Thymus (tissue), 14 donors: ENCODE data around the gene HLA-DQB2. TPM values are rescaled to one million over a fixed set of nuclear protein-coding genes. Genes with fewer than 3 reads are reported as not detected.
"Not testable (repeated sequence)": the region's sequence is repeated elsewhere in the genome, so short reads cannot be mapped to it uniquely, and the experiment has no call there.

Source experiments
- DNase-seq, 9 donors: peaks; one replicate each; pipeline ENCODE4 v3.0.0-alpha.2; 2013; ENCODE audit warnings: low spot score in 9 of 9, low read depth in 6 of 9, missing footprints in 1 of 9
- H3K27ac ChIP-seq, 2 donors: one replicate each; pipeline ENCODE4 v1.5.1; 2013; ENCODE audit warnings: control low read depth in 1 of 2, low read depth in 1 of 2, low read length in 1 of 2, mild to moderate bottlenecking in 1 of 2, moderate library complexity in 1 of 2
- H3K27me3 ChIP-seq, 2 donors: one replicate each; pipeline ENCODE4 v1.5.1; 2013; ENCODE audit warnings: low read length in 1 of 2; ENCODE audit not compliant: control insufficient read depth in 2 of 2, insufficient read depth in 1 of 2
- H3K36me3 ChIP-seq, 2 donors: one replicate each; pipeline ENCODE4 v1.5.1; 2013; ENCODE audit warnings: low read length in 1 of 2, mild to moderate bottlenecking in 1 of 2, moderate library complexity in 1 of 2; ENCODE audit not compliant: control insufficient read depth in 2 of 2, insufficient read depth in 2 of 2
- H3K4me1 ChIP-seq, 2 donors: one replicate each; pipeline ENCODE4 v1.5.1; 2013; ENCODE audit warnings: low read length in 2 of 2; ENCODE audit not compliant: control insufficient read depth in 2 of 2, insufficient read depth in 2 of 2
- H3K4me3 ChIP-seq, 2 donors: one replicate each; pipeline ENCODE4 v1.5.1; 2013; ENCODE audit warnings: low read length in 2 of 2, control low read depth in 1 of 2, mild to moderate bottlenecking in 1 of 2
- H3K9me3 ChIP-seq, 2 donors: one replicate each; pipeline ENCODE4 v1.5.1; 2013; ENCODE audit warnings: low read length in 1 of 2, mild to moderate bottlenecking in 1 of 2; ENCODE audit not compliant: control insufficient read depth in 2 of 2, insufficient read depth in 1 of 2
- WGBS: extraction: QIAGEN DNeasy Blood & Tissue Kit; methylation state at CpG from one replicate; pipeline ENCODE4 v1.1.7; 2013; 5-methylcytosine and 5-hydroxymethylcytosine counted together
- long read RNA-seq, 10 donors: transcript quantifications; one replicate each; lab custom pipeline, GENCODE V29; 2026
- polyA plus RNA-seq: library from polyadenylated mRNA; stranded (reverse); fragments of 200-250 nt; gene quantifications from one replicate; pipeline ENCODE4 v1.2.3, GENCODE V29; 2013
- total RNA-seq: library from RNA; stranded (reverse); fragments of 120-200 nt; gene quantifications from one replicate; pipeline ENCODE4 v1.2.4, GENCODE V29; 2013
- donor health status: healthy.

Gene HLA-DQB2
- total RNA-seq, result 17.5 TPM
- polyA plus RNA-seq, result 12.2 TPM
- long read RNA-seq, donor 1, result 0 reads
- long read RNA-seq, donor 2, result 0 reads
- long read RNA-seq, donor 3, partial matches to known transcripts, result 32 of 35 reads
- long read RNA-seq, donor 3, other reads (novel, unspliced or antisense), result 0 of 35 reads
- long read RNA-seq, donor 4, partial matches to known transcripts, result 5 of 7 reads
- long read RNA-seq, donor 4, other reads (novel, unspliced or antisense), result 0 of 7 reads
- long read RNA-seq, donor 5, partial matches to known transcripts, result 0 of 4 reads
- long read RNA-seq, donor 5, other reads (novel, unspliced or antisense), result 0 of 4 reads
- long read RNA-seq, donor 6, partial matches to known transcripts, result 10 of 13 reads
- long read RNA-seq, donor 6, other reads (novel, unspliced or antisense), result 0 of 13 reads
- long read RNA-seq, donor 7, partial matches to known transcripts, result 5 of 7 reads
- long read RNA-seq, donor 7, other reads (novel, unspliced or antisense), result 0 of 7 reads
- long read RNA-seq, donor 8, result 0 reads
- long read RNA-seq, donor 9, result 0 reads
- long read RNA-seq, donor 10, partial matches to known transcripts, result 0 of 13 reads
- long read RNA-seq, donor 10, other reads (novel, unspliced or antisense), result 10 of 13 reads

DNA sequence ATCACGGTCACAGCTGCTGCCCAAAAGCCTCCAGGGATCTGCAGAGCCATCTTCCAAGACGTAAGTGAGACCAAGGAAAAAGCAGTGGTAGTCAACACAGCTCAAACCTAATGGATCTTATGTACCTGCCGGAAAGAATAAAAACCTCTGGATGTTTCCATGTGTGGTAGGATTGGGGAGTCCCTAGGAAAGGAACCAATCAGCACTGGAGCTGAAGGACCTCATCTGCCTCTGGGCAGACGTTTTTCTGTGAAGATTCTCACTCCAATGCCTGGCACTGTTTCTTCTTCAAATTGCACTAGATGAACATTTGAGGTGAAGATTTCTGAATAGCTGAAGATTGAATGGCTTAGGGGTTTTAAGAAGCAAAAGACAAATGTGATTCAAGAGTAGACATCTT lies at the start of gene HLA-DQB2:
Gene HLA-DQB2 (minus strand): TSS at position 112 of the 400 bp plus-strand sequence. CDS start 62 bp downstream, at position 50.
- H3K27ac ChIP-seq, result no peak within 1 kb of the TSS
- H3K4me3 ChIP-seq, result no peak within 1 kb of the TSS
- peaks cover 2 to 27% of the 10 kb centered on the region in 2 donors for H3K27me3 ChIP-seq
- DNase-seq, result peak in 2 of 9 donors; percentile 4 to 6
- no peaks in the 10 kb centered on the region for H3K4me1 ChIP-seq
- 72% methylated on average over 4 of the region's 4 CpGs for WGBS
- no peaks in the 10 kb centered on the region for H3K36me3 ChIP-seq
- H3K9me3 ChIP-seq, result no peaks in the 10 kb centered on the region

DNA sequence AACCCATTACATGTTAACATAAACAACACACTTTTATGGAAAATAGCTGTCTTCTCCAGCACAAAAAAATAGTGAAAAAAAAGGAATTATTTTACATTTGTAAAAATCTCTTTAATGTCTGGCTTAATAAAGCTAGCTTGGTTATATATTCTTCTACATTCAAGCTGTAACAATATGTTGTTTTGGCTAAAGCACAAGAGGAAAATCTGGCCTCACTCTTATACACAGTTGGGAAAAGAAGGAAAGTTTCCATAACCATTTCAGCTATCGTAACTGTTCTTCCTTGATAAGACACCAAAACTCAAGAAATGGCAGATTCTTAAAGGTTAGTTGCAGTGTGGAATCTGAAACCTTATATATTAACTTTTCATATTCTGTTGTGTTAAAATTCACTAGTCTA lies 45.8 kb upstream of the HLA-DQB2 start:
- no peaks in the 10 kb centered on the region for H3K36me3 ChIP-seq
- no peak for DNase-seq
- H3K4me1 ChIP-seq, result peaks cover 0 to 4% of the 10 kb centered on the region in 2 donors
- H3K27me3 ChIP-seq, result no peaks in the 10 kb centered on the region
- WGBS, result 56% methylated on average over 1 of the region's 1 CpG
- no peak overlapping the region for H3K27ac ChIP-seq
- no peaks in the 10 kb centered on the region for H3K9me3 ChIP-seq
- no peak overlapping the region for H3K4me3 ChIP-seq

DNA sequence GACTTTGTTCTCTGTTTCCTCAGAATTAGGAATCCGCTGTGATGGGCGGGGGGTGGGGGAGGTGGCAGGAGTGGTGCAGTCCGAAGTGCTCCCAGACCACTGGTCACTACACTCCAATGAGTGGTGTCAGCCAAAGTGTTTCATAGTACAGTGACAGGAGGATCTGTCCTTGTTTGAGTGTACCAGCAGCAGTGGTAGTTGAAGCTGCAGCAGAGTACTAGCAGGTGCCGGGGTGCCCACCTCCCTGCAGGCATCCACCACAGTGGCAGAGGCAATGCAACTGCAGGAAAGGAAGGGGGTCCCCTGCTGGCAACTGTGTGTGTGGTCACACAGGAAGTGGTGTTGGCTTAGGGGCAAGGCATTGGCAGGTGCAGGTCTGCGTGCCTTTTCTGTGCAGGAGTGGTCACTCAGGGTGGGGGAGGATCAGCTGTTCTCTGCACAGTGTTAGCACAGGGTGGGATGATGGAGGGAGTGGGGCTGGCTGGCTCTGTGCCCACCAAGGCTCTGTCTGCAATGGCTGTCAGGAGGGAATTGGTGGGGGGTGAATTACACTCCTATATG lies 43.8 kb upstream of the HLA-DQB2 start:
- Histone ChIP-seq H3K4me1 (peaks cover 0 to 4% of the 10 kb centered on the region in 2 donors), H3K27ac (no peak overlapping the region), H3K4me3 (no peak overlapping the region), H3K27me3 (no peaks in the 10 kb centered on the region), H3K36me3 (no peaks in the 10 kb centered on the region), H3K9me3 (no peaks in the 10 kb centered on the region)
- peak in 2 of 9 donors; percentile 20 to 47 for DNase-seq
- 68% methylated on average over 5 of the region's 5 CpGs for WGBS

DNA sequence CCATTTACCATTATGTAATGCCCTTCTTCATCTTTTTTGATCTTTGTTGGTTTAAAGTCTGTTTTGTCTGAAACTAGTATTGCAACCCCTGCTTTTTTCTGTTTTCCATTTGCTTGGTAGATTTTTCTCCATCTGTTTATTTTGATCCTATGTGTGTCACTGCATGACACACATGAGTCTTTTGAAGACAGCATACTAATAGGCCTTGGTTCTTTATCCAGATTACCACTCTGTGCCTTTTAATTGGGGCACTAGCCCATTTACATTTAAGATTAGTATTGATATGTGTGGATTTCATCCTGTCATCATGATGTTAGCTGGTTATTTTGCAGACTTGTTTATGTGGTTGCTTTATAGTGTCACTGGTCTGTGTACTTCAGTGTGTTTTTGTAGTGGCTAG lies 42.1 kb upstream of the HLA-DQB2 start:
- DNase-seq, H3K4me3 ChIP-seq, H3K9me3 ChIP-seq, H3K27me3 ChIP-seq, H3K36me3 ChIP-seq, H3K4me1 ChIP-seq, H3K27ac ChIP-seq: not testable (repeated sequence)

- Histone ChIP-seq H3K27ac (no peak overlapping the region), H3K27me3 (no peaks in the 10 kb centered on the region), H3K4me1 (peaks cover 0 to 4% of the 10 kb centered on the region in 2 donors), H3K9me3 (no peaks in the 10 kb centered on the region), H3K4me3 (no peak overlapping the region), H3K36me3 (no peaks in the 10 kb centered on the region)
- 57% methylated on average over 2 of the region's 2 CpGs for WGBS
- DNase-seq, result no peak
Measured at GRCh38 chr6:32803416-32803815, 40.1 kb upstream of the HLA-DQB2 start.

DNA sequence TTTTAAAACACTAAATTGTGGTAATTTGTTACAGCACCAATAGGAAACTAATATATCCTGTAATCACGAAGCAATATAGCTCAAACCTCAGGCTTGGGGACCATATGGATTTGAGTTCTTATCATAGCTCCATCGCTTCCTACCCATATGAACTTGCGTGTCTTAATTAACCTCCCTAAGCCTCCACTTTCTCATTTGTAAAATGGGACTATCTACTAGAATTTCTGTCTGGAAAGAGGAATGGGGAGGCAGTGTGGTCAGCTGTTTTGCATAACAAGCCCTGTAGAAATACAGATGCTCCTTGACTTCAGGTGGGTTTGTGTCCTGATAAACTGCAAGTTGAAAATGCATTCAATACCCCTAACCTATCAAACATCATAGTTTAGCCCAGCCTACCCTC lies 36.4 kb upstream of the HLA-DQB2 start:
- H3K27me3 ChIP-seq, result peaks cover 0 to 3% of the 10 kb centered on the region in 2 donors
- H3K4me1 ChIP-seq, result peaks cover 3 to 9% of the 10 kb centered on the region in 2 donors
- H3K4me3 ChIP-seq, result no peak overlapping the region
- H3K36me3 ChIP-seq, result no peaks in the 10 kb centered on the region
- no peak overlapping the region for H3K27ac ChIP-seq
- WGBS, result 84% methylated on average over 3 of the region's 3 CpGs
- no peaks in the 10 kb centered on the region for H3K9me3 ChIP-seq
- no peak for DNase-seq

DNA sequence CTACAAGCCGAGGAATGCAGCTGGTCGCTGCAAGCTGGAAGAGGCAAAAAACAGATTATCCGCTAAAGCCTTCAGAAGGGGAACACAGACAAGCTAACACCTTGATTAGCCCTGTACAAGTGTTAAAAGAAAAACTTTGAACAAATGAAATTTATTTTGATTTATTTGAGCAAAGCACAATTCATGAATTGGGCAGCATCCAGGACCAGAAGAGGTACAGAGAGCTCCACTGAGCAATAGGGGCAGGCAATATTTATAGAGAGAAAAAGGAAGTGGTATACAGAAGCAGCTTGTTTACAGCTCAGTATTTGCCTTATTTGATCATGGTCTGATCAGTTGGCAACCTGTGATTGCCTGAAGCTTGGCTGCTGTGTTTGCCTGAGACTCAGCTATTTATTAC lies 35.8 kb upstream of the HLA-DQB2 start:
- WGBS, result over 99% methylated on average over 3 of the region's 3 CpGs
- Histone ChIP-seq H3K9me3 (no peaks in the 10 kb centered on the region), H3K4me3 (no peak overlapping the region), H3K36me3 (no peaks in the 10 kb centered on the region), H3K27ac (no peak overlapping the region), H3K4me1 (peaks cover 3 to 12% of the 10 kb centered on the region in 2 donors), H3K27me3 (peaks cover 0 to 3% of the 10 kb centered on the region in 2 donors)
- no peak for DNase-seq

GRCh38 chr6:32796848-32797776 lies 33.8 kb upstream of the HLA-DQB2 start:
- Histone ChIP-seq H3K36me3 (no peaks in the 10 kb centered on the region), H3K9me3 (no peaks in the 10 kb centered on the region), H3K27me3 (peaks cover 0 to 3% of the 10 kb centered on the region in 2 donors), H3K4me3 (peak overlapping the region in 1 of 2 donors; percentile 10), H3K27ac (no peak overlapping the region), H3K4me1 (peaks cover 3 to 14% of the 10 kb centered on the region in 2 donors)
- WGBS, result 6% methylated on average over 30 of the region's 30 CpGs
- DNase-seq, result peak; percentile 43 to 83 (median 68)
